Measurements from ENCODE around the gene SDF4.

DNA sequence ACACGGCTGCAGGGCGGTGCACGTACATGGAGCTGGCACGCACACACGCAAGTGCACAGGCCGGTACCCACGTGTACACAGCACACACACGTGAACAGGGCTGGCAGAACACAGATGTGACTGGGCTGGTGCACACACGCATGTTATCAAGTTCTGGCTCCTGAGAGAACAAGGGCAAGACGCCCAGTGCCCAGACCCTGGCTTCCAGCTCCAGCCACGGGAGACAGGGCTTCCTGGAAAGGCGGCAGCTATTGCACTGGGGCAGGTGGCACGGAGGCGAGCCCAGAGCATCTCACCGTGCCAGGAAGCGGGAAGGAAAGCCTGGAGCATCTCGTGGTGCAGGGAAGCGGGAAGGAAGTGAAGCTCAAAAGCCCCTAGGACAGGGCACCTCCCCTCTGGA lies 5.9 kb downstream of the SDF4 start:
- TF ChIP-seq, protein P1, sequence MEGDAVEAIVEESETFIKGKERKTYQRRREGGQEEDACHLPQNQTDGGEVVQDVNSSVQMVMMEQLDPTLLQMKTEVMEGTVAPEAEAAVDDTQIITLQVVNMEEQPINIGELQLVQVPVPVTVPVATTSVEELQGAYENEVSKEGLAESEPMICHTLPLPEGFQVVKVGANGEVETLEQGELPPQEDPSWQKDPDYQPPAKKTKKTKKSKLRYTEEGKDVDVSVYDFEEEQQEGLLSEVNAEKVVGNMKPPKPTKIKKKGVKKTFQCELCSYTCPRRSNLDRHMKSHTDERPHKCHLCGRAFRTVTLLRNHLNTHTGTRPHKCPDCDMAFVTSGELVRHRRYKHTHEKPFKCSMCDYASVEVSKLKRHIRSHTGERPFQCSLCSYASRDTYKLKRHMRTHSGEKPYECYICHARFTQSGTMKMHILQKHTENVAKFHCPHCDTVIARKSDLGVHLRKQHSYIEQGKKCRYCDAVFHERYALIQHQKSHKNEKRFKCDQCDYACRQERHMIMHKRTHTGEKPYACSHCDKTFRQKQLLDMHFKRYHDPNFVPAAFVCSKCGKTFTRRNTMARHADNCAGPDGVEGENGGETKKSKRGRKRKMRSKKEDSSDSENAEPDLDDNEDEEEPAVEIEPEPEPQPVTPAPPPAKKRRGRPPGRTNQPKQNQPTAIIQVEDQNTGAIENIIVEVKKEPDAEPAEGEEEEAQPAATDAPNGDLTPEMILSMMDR (IDR thresholded peaks at IDR 0.05), result no peak
- no peak for TF ChIP-seq POLR2A (IDR thresholded peaks at IDR 0.05)
